WTC11 (cell line): ENCODE data around the gene MRPS9.

Source experiments
- CREM ChIP-seq: sonication (generic); formaldehyde crosslinking; IDR thresholded peaks from 2 replicates; pipeline ENCODE4 v1.8.1; 2022; ENCODE audit warnings: mild to moderate bottlenecking, missing genetic modification reagents, moderate library complexity
- CTCF ChIP-seq: fragments of 200-600 bp; IDR thresholded peaks from 2 replicates; pipeline ENCODE4 v1.8.0; 2022; ENCODE audit warnings: antibody characterized with exemption
- FOXJ3 ChIP-seq: sonication (generic); formaldehyde crosslinking; IDR thresholded peaks from 2 replicates; pipeline ENCODE4 v1.9.0; 2021; ENCODE audit warnings: missing genetic modification reagents, mild to moderate bottlenecking, borderline replicate concordance
- GTF2I ChIP-seq: fragments of 250-450 bp; sonication (Bioruptor Pico); conservative IDR thresholded peaks from 2 replicates; pipeline ENCODE4 v1.4.0; 2021; ENCODE audit warnings: mild to moderate bottlenecking
- JUN ChIP-seq: sonication (generic); formaldehyde crosslinking; IDR thresholded peaks from 2 replicates; pipeline ENCODE4 v1.8.0; 2023; ENCODE audit warnings: mild to moderate bottlenecking, missing genetic modification reagents
- MAX ChIP-seq: sonication (generic); formaldehyde crosslinking; IDR thresholded peaks from 2 replicates; pipeline ENCODE4 v1.8.0; 2022; ENCODE audit warnings: mild to moderate bottlenecking, missing genetic modification reagents
- NFE2L1 ChIP-seq: sonication (generic); formaldehyde crosslinking; IDR thresholded peaks from 2 replicates; pipeline ENCODE4 v1.8.1; 2023; ENCODE audit warnings: missing genetic modification reagents
- NFYB ChIP-seq: sonication (generic); formaldehyde crosslinking; conservative IDR thresholded peaks from 2 replicates; pipeline ENCODE4 v1.8.0; 2022; ENCODE audit warnings: low read depth, missing genetic modification reagents
- NR1H2 ChIP-seq: sonication (generic); formaldehyde crosslinking; IDR thresholded peaks from 2 replicates; pipeline ENCODE4 v1.9.0; 2021; ENCODE audit warnings: mild to moderate bottlenecking, moderate library complexity, missing genetic modification reagents
- SMAD4 ChIP-seq: sonication (generic); formaldehyde crosslinking; IDR thresholded peaks from 2 replicates; pipeline ENCODE4 v1.8.0; 2022; ENCODE audit warnings: mild to moderate bottlenecking, missing genetic modification reagents
- SP1 ChIP-seq: sonication (generic); formaldehyde crosslinking; conservative IDR thresholded peaks from 2 replicates; pipeline ENCODE4 v1.8.1; 2022; ENCODE audit warnings: missing genetic modification reagents
- USF2 ChIP-seq: sonication (generic); formaldehyde crosslinking; IDR thresholded peaks from 2 replicates; pipeline ENCODE4 v1.8.1; 2023; ENCODE audit warnings: mild to moderate bottlenecking, missing genetic modification reagents, moderate library complexity
- ZNF121 ChIP-seq: sonication (generic); formaldehyde crosslinking; IDR thresholded peaks from 2 replicates; pipeline ENCODE4 v1.8.0; 2023; ENCODE audit warnings: missing genetic modification reagents
- ZNF232 ChIP-seq: sonication (generic); formaldehyde crosslinking; IDR thresholded peaks from 2 replicates; pipeline ENCODE4 v1.8.0; 2022; ENCODE audit warnings: mild to moderate bottlenecking, missing genetic modification reagents

GRCh38 chr2:105057005-105057404, 19.1 kb downstream of the MRPS9 start:
- TF ChIP-seq CTCF, result no peak
- no peak for TF ChIP-seq ZNF121 (CRISPR knock-in tag)
- TF ChIP-seq CREM (CRISPR knock-in tag), result no peak
- no peak for TF ChIP-seq FOXJ3 (CRISPR knock-in tag)
- no peak for TF ChIP-seq NFE2L1 (CRISPR knock-in tag)
- no peak for TF ChIP-seq SMAD4 (CRISPR knock-in tag)
- no peak for TF ChIP-seq USF2 (CRISPR knock-in tag)
- TF ChIP-seq MAX, result no peak
- TF ChIP-seq GTF2I (CRISPR knock-in tag), result no peak
- TF ChIP-seq NFYB (CRISPR knock-in tag), result no peak
- TF ChIP-seq SP1 (CRISPR knock-in tag), result no peak
- no peak for TF ChIP-seq NR1H2
- TF ChIP-seq JUN (CRISPR knock-in tag), result no peak
- no peak for TF ChIP-seq ZNF232 (CRISPR knock-in tag)
